ENCODE results near the gene SHISA3. TPM values are rescaled to one million over a fixed set of nuclear protein-coding genes. Genes with fewer than 3 reads are reported as not detected.

SHISA3 gene
- total RNA-seq, 1 experiment from 2014 or later = 6.0 TPM

GRCh38 chr4:42412251-42412650 is 15.0 kb downstream of the SHISA3 start (continued):
- no peak for TF ChIP-seq ZNF281 (CRISPR knock-in tag; IDR thresholded peaks at IDR 0.05)
- no peak for TF ChIP-seq NR3C1 (CRISPR knock-in tag; conservative IDR thresholded peaks at IDR 0.05; ENCODE audit: low read depth)
- TF ChIP-seq ATF3 (CRISPR knock-in tag; conservative IDR thresholded peaks at IDR 0.05) = no peak
- TF ChIP-seq PRDM15 (CRISPR knock-in tag; IDR thresholded peaks at IDR 0.05) = no peak
- no peak for TF ChIP-seq CDX4 (CRISPR knock-in tag; IDR thresholded peaks at IDR 0.05; ENCODE audit: borderline replicate concordance)
- no peak for TF ChIP-seq SOX15 (CRISPR knock-in tag; IDR thresholded peaks at IDR 0.05)
- no peak for TF ChIP-seq USF2 (CRISPR knock-in tag; IDR thresholded peaks at IDR 0.05)
- TF ChIP-seq OVOL2 (CRISPR knock-in tag; IDR thresholded peaks at IDR 0.05; ENCODE audit: borderline replicate concordance) = no peak

GRCh38 chr4:42415281-42415680 is 18.0 kb downstream of the SHISA3 start:
- CTCF ChIA-PET = no interaction called here
- no peaks in the 10 kb centered on the region for H3K9me3 Mint-ChIP-seq
- 0 out of 2 replicates have a peak, but pooled peaks cover 2% of the 10 kb centered on the region for H3K36me3 Mint-ChIP-seq
- H3K27me3 Mint-ChIP-seq (ENCODE audit: low read depth) = peaks cover 16% of the 10 kb centered on the region
- H3K4me1 Mint-ChIP-seq = peaks cover 45% of the 10 kb centered on the region
- DNase-seq (ENCODE audit: low spot score) (no peak), ATAC-seq (no peak)
- no peak overlapping the region for H3K27ac Mint-ChIP-seq
- POLR2A ChIA-PET = no interaction called here
- no peak overlapping the region for H3K4me3 Mint-ChIP-seq
- TF ChIP-seq HMGXB4 (CRISPR knock-in tag; IDR thresholded peaks at IDR 0.05) (no peak), CREM (CRISPR knock-in tag; IDR thresholded peaks at IDR 0.05) (no peak), SMAD3 (CRISPR knock-in tag; IDR thresholded peaks at IDR 0.05; ENCODE audit: borderline replicate concordance) (no peak), IRF1 (CRISPR knock-in tag; IDR thresholded peaks at IDR 0.05) (no peak), CBFB (CRISPR knock-in tag; IDR thresholded peaks at IDR 0.05; ENCODE audit: low read depth) (no peak)

All from WTC11 (cell line).